K562 (cell line): ENCODE measurements around the gene DTX2. TPM values are rescaled to one million over a fixed set of nuclear protein-coding genes. Genes with fewer than 3 reads are reported as not detected.

ENCODE experiments used
- ATF7 ChIP-seq: fragments of 450-650 bp; IDR thresholded peaks from 2 replicates; pipeline ENCODE4 v1.7.1; 2014; ENCODE audit warnings: mild to moderate bottlenecking, moderate library complexity
- CBX5 ChIP-seq: IDR thresholded peaks from 2 replicates; pipeline ENCODE4 v1.6.1; 2014; ENCODE audit warnings: low read depth, borderline replicate concordance
- ETV1 ChIP-seq: fragments of 450-650 bp; conservative IDR thresholded peaks from 2 replicates; pipeline ENCODE4 v1.6.1; 2016; ENCODE audit warnings: missing genetic modification characterization, control low read depth, low read depth, missing compliant biosample characterization
- KDM4B ChIP-seq, 2 experiments: fragments of 450-650 bp in 1 of 2; sonication (generic) in 1 of 2; IDR thresholded peaks; 2 replicates each; pipeline ENCODE4 v1.6.1; 2016 to 2017; ENCODE audit warnings: borderline replicate concordance in 2 of 2, antibody characterized with exemption in 1 of 2, low read depth in 1 of 2, mild to moderate bottlenecking in 1 of 2
- NR2C1 ChIP-seq, 2 experiments: fragments of 450-650 bp; IDR thresholded peaks; 2 replicates each; pipeline ENCODE4 v1.6.1; 2017; ENCODE audit warnings: mild to moderate bottlenecking in 2 of 2, antibody characterized with exemption in 1 of 2, inconsistent platforms in 1 of 2, missing compliant biosample characterization in 1 of 2, missing genetic modification characterization in 1 of 2
- RBBP5 ChIP-seq: fragments of 200-600 bp; sonication (generic); IDR thresholded peaks from 2 replicates; pipeline ENCODE4 v1.6.1; 2012; ENCODE audit warnings: borderline replicate concordance, mild to moderate bottlenecking, low read length, control low read depth, inconsistent platforms; ENCODE audit not compliant: insufficient read depth, poor library complexity, severe bottlenecking
- SRSF3 ChIP-seq: fragments of 200-400 bp; formaldehyde crosslinking; IDR thresholded peaks from 2 replicates; pipeline ENCODE4 v1.6.1; 2016; ENCODE audit warnings: mild to moderate bottlenecking, low read length, moderate library complexity; ENCODE audit not compliant: insufficient read depth
- TAF9B ChIP-seq: fragments of 450-650 bp; IDR thresholded peaks from 2 replicates; pipeline ENCODE4 v1.6.1; 2018; ENCODE audit warnings: mild to moderate bottlenecking; ENCODE audit not compliant: partially characterized antibody
- ZNF143 ChIP-seq: sonication (generic); formaldehyde crosslinking; IDR thresholded peaks from 2 replicates; pipeline ENCODE4 v1.9.0; 2022; ENCODE audit warnings: mild to moderate bottlenecking, missing genetic modification reagents
- ZNF263 ChIP-seq: sonication (generic); formaldehyde crosslinking; IDR thresholded peaks from 2 replicates; pipeline ENCODE4 v1.8.0; 2022; ENCODE audit warnings: mild to moderate bottlenecking, missing genetic modification reagents, borderline replicate concordance
- polyA plus RNA-seq, 8 experiments: library from polyadenylated mRNA; depleted of rRNA in 4 of 8; stranded (reverse) in 5 of 8; unstranded in 3 of 8; fragments of >200 nt; fragmentation: Nextera tagmentation in 2 of 8; fragmentation: Illumina TruSeq in 1 of 8; extraction: Ambion mirVana in 2 of 8; extraction: Trizol in 1 of 8; gene quantifications; 2 replicates each; pipeline versions ENCODE4 v1.2.1 to v1.2.3, GENCODE V29; 2011 to 2014; ENCODE audit warnings: inconsistent platforms in 1 of 8, missing spikeins in 1 of 8
- total RNA-seq, 7 experiments: library from RNA; depleted of rRNA in 6 of 7; stranded (reverse); fragments of >200 nt in 6 of 7; fragmentation: Illumina TruSeq in 2 of 7; extraction: Trizol in 2 of 7; gene quantifications; 2 replicates each; pipeline versions ENCODE4 v1.2.1 to v1.2.3, GENCODE V29; 2011 to 2021; ENCODE audit warnings: low replicate concordance in 1 of 7
- TF ChIP-seq, protein P1 (sequence below): sonication (generic); formaldehyde crosslinking; IDR thresholded peaks from 2 replicates; pipeline ENCODE4 v1.8.1; 2023; ENCODE audit warnings: mild to moderate bottlenecking, missing genetic modification reagents
- TF ChIP-seq, protein P2 (sequence below): sonication (generic); formaldehyde crosslinking; IDR thresholded peaks from 2 replicates; pipeline ENCODE4 v1.8.0; 2022; ENCODE audit warnings: mild to moderate bottlenecking, missing genetic modification reagents, borderline replicate concordance

Gene DTX2
- total and polyA plus RNA-seq, 9 of the 15 experiments (the other 6 are each of a cell fraction or from before 2014, with no cell fraction given) = 0.20 to 31.5 (median 9.8) TPM

DNA sequence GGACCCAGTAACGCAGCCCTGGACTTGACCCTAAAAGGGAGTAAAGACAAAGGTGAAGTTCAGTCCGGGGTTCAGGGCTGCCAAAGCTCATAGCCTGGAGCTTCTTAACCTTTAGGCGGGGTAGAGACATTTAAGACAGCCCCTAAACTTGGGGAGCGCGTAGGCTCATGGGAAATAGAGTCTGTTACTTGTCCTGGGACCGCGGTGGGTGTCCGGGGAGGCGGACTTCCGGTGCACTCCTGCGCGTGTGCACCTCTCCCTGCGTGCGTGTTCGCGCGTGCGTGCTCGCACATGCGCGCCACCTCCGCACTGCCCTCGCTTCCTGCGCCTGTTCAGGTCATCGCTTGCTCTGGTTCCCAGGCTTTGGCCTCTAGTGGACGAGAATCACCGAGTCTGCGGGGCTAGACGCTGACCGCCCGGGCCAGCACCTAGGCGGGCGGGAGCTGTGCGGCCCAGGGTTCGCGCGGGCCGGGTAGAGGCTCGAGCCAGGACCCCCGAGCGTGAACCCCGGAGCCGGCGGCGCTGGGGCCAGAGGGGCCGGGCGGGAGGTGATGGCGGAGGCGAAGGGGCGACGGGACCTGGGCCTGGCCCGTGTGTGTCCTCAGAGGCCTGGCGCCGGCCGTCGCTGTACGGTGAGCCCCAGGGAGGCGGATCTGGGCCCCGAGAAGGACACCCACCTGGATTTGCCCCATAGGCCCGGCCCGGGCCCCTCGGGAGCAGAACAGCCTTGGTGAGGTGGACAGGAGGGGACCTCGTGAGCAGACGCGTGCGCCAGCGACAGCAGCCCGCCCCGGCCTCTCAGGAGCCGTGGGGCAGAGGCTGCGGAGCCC lies 87.7 kb downstream of the DTX2 start (continued):
- TF ChIP-seq, protein P1, sequence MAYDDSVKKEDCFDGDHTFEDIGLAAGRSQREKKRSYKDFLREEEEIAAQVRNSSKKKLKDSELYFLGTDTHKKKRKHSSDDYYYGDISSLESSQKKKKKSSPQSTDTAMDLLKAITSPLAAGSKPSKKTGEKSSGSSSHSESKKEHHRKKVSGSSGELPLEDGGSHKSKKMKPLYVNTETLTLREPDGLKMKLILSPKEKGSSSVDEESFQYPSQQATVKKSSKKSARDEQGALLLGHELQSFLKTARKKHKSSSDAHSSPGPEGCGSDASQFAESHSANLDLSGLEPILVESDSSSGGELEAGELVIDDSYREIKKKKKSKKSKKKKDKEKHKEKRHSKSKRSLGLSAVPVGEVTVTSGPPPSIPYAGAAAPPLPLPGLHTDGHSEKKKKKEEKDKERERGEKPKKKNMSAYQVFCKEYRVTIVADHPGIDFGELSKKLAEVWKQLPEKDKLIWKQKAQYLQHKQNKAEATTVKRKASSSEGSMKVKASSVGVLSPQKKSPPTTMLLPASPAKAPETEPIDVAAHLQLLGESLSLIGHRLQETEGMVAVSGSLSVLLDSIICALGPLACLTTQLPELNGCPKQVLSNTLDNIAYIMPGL (CRISPR knock-in tag) = peak; percentile 85; the same call in 1 of the 2 replicates
- TF ChIP-seq, protein P2, sequence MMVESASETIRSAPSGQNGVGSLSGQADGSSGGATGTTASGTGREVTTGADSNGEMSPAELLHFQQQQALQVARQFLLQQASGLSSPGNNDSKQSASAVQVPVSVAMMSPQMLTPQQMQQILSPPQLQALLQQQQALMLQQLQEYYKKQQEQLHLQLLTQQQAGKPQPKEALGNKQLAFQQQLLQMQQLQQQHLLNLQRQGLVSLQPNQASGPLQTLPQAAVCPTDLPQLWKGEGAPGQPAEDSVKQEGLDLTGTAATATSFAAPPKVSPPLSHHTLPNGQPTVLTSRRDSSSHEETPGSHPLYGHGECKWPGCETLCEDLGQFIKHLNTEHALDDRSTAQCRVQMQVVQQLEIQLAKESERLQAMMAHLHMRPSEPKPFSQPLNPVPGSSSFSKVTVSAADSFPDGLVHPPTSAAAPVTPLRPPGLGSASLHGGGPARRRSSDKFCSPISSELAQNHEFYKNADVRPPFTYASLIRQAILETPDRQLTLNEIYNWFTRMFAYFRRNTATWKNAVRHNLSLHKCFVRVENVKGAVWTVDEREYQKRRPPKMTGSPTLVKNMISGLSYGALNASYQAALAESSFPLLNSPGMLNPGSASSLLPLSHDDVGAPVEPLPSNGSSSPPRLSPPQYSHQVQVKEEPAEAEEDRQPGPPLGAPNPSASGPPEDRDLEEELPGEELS (CRISPR knock-in tag) = 0 out of 2 replicates have a peak, but pooled peaks have one; percentile 60
- TF ChIP-seq NR2C1 (IDR thresholded peaks at IDR 0.05) (peak; percentile 89), NR2C1 (tag; IDR thresholded peaks at IDR 0.05) (peak; percentile 93), ZNF263 (peak; percentile 70; the same call in 1 of the 2 replicates), RBBP5 (peak; percentile 57), CBX5 (0 out of 2 replicates have a peak, but pooled peaks have one; percentile 16), KDM4B (IDR thresholded peaks at IDR 0.05; ENCODE audit: borderline replicate concordance in 2 of 2, low read depth in 1 of 2) (peak in 1 of 2 experiments; percentile 50; a peak in 1 of 4 replicates), ATF7 (peak; percentile 74), TAF9B (peak; percentile 43), SRSF3 (0 out of 2 replicates have a peak, but pooled peaks have one; percentile 52), ZNF143 (peak; percentile 90), ETV1 (tag) (peak; percentile 98)
